ENCODE measurements around the gene GPN1. TPM values are rescaled to one million over a fixed set of nuclear protein-coding genes. Genes with fewer than 3 reads are reported as not detected.

GPN1 gene
- total and polyA plus RNA-seq, 2 of the 8 experiments (the other 6 are each of a cell fraction or from before 2014, with no cell fraction given), result 38.7 to 43.5 TPM

DNA sequence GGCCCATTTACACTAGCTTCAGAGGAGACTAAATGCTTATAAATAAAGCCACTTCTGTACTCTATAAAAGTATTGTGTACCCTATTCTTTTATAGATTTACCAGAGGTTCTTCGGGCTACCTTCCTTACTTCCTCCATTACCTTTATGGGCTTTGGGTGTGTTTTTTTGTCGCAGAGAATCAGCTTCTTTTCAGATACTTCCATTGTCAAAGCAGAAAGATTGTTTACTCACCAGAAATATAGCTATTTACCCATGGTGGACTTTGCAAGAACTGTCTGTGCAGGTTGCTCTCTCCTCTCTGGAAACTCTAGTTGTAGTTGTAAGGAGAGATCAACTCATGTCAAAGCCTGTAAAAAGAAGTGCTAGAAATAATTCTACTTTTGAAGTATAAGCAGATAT is 14.9 kb upstream of the GPN1 start:
- H3K4ac ChIP-seq (replicated peaks; ENCODE audit: insufficient read length, low read depth, low read length), result no peak overlapping the region
- H2BK15ac ChIP-seq (ENCODE audit: low read length), result no peak overlapping the region
- no peaks in the 10 kb centered on the region for H3K23me2 ChIP-seq (ENCODE audit: low read depth, low read length)
- POLR2A ChIA-PET (ENCODE audit: partially characterized antibody), result interaction anchor here (0.7 kb wide), 1 partner anchor 14 kb away, joined by 4 read pairs; no protein-coding TSS in a partner anchor
- H3K9ac ChIP-seq (replicated peaks in 1 of 4; ENCODE audit: extremely low read depth in 1 of 4, low read depth in 3 of 4, low read length in 3 of 4), result no peak overlapping the region
- no peak overlapping the region for H3K4me2 ChIP-seq (ENCODE audit: insufficient read depth in 1 of 2, low read depth in 2 of 2, low read length in 2 of 2)
- H2AFZ ChIP-seq (ENCODE audit: low read length), result no peak overlapping the region
- DNase-seq (ENCODE audit: low read depth in 1 of 2, low spot score in 2 of 2) (no peak), FAIRE-seq (no peak)
- H2BK12ac ChIP-seq (ENCODE audit: low read depth, low read length), result no peak overlapping the region
- H2BK20ac ChIP-seq (ENCODE audit: low read length), result no peak overlapping the region
- H3K4me3 ChIP-seq (ENCODE audit: extremely low read depth in 1 of 4, insufficient read depth in 2 of 4, low read depth in 3 of 4, low read length in 4 of 4), result no peak overlapping the region
- H3K27me3 ChIP-seq (replicated peaks in 1 of 4; ENCODE audit: control insufficient read depth in 3 of 4, extremely low read depth in 1 of 4, insufficient read depth in 3 of 4, low read length in 3 of 4), result peaks cover 0 to 1% (median 0%) of the 10 kb centered on the region in 4 experiments; a peak in 1 of 7 replicates
- no peak overlapping the region for H4K91ac ChIP-seq (replicated peaks; ENCODE audit: insufficient read length, low read length)
- WGBS, 2 experiments (ENCODE audit: extremely low coverage in 1 of 2, insufficient coverage in 1 of 2, insufficient read length in 1 of 2, insufficient replicate concordance in 2 of 2, low coverage in 1 of 2, low lambda C conversion rate in 2 of 2, missing lambda C conversion rate in 1 of 2), result 93% methylated on average over 2 of the region's 2 CpGs; no CpG with 5 or more reads in 1 of the 2 experiments
- no peaks in the 10 kb centered on the region for H3K9me3 ChIP-seq (ENCODE audit: insufficient read depth in 2 of 2, low read depth in 1 of 2, low read length in 1 of 2)
- H3K18ac ChIP-seq (ENCODE audit: extremely low read depth, low read length), result no peak overlapping the region
- H3K27ac ChIP-seq (ENCODE audit: low read depth, low read length), result no peak overlapping the region
- no peak overlapping the region for H4K8ac ChIP-seq (ENCODE audit: extremely low read depth, insufficient read depth, low read length)
- no peak overlapping the region for H4K5ac ChIP-seq (ENCODE audit: insufficient read length, low read depth, low read length)
- H2BK5ac ChIP-seq (ENCODE audit: low read depth, low read length), result no peak overlapping the region
- H3K4me1 ChIP-seq (replicated peaks in 1 of 4; ENCODE audit: control insufficient read depth in 3 of 4, insufficient read depth in 4 of 4, low read length in 3 of 4), result no peaks in the 10 kb centered on the region
- no peak overlapping the region for H3K23ac ChIP-seq (ENCODE audit: insufficient read length)
- H2AK5ac ChIP-seq (ENCODE audit: low read depth, low read length), result no peak overlapping the region
- CTCF ChIA-PET (ENCODE audit: partially characterized antibody), result no interaction called here
- no peak overlapping the region for H2BK120ac ChIP-seq (replicated peaks; ENCODE audit: low read depth, low read length)
- peaks cover 0 to 2% of the 10 kb centered on the region in 2 experiments for H4K20me1 ChIP-seq (replicated peaks in 1 of 2; ENCODE audit: control insufficient read depth in 1 of 2, insufficient read depth in 2 of 2, low read length in 2 of 2)
- no peaks in the 10 kb centered on the region for H3K79me2 ChIP-seq (ENCODE audit: control insufficient read depth in 1 of 2, insufficient read depth in 2 of 2, low read length in 2 of 2)
- peaks cover 4 to 48% (median 10%) of the 10 kb centered on the region in 4 experiments; a peak in 6 of 8 replicates for H3K36me3 ChIP-seq (ENCODE audit: control insufficient read depth in 2 of 4, insufficient read depth in 4 of 4, low read length in 3 of 4)
- no peaks in the 10 kb centered on the region for H3K79me1 ChIP-seq (ENCODE audit: low read depth, low read length)
- H3K56ac ChIP-seq (replicated peaks; ENCODE audit: insufficient read length, low read depth, low read length), result no peak overlapping the region
- no peak overlapping the region for H3K14ac ChIP-seq (ENCODE audit: insufficient read length)
- TF ChIP-seq ATF3 (IDR thresholded peaks at IDR 0.05; ENCODE audit: insufficient read depth, low read depth, low read length) (no peak), CREB1 (IDR thresholded peaks at IDR 0.05) (no peak), ASH2L (IDR thresholded peaks at IDR 0.05; ENCODE audit: low read length) (no peak), SP4 (IDR thresholded peaks at IDR 0.05; ENCODE audit: low read length) (no peak), RNF2 (IDR thresholded peaks at IDR 0.05; ENCODE audit: borderline replicate concordance, low read depth, low read length, missing control alignments, poor library complexity, severe bottlenecking) (no peak), CHD1 (IDR thresholded peaks at IDR 0.05; ENCODE audit: low read depth, low read length) (no peak), SAP30 (IDR thresholded peaks at IDR 0.05; ENCODE audit: insufficient read depth, insufficient replicate concordance, low read length) (no peak), SIX5 (IDR thresholded peaks at IDR 0.05; ENCODE audit: low read depth, low read length) (no peak), HDAC2 (IDR thresholded peaks at IDR 0.05; ENCODE audit: borderline replicate concordance in 1 of 2, low read depth in 2 of 2, low read length in 2 of 2) (no peak), CBX5 (IDR thresholded peaks at IDR 0.05; ENCODE audit: low read depth, low read length) (no peak)
- TF ChIP-seq, protein P1, sequence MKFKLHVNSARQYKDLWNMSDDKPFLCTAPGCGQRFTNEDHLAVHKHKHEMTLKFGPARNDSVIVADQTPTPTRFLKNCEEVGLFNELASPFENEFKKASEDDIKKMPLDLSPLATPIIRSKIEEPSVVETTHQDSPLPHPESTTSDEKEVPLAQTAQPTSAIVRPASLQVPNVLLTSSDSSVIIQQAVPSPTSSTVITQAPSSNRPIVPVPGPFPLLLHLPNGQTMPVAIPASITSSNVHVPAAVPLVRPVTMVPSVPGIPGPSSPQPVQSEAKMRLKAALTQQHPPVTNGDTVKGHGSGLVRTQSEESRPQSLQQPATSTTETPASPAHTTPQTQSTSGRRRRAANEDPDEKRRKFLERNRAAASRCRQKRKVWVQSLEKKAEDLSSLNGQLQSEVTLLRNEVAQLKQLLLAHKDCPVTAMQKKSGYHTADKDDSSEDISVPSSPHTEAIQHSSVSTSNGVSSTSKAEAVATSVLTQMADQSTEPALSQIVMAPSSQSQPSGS (IDR thresholded peaks at IDR 0.05; ENCODE audit: low read length), result no peak
